HG03060 (cell line): ENCODE measurements around the gene THEM5.
"Not testable (repeated sequence)": the region's sequence is repeated elsewhere in the genome, so short reads cannot be mapped to it uniquely, and the experiment has no call there.

Experiments used
- ATAC-seq: cut with Tn5 transposase; IDR thresholded peaks from one replicate; pipeline ENCODE4 v1.9.1; 2021; ENCODE audit warnings: low read depth, moderate number of reproducible peaks; ENCODE audit not compliant: unreplicated experiment

The THEM5 gene, protein sequence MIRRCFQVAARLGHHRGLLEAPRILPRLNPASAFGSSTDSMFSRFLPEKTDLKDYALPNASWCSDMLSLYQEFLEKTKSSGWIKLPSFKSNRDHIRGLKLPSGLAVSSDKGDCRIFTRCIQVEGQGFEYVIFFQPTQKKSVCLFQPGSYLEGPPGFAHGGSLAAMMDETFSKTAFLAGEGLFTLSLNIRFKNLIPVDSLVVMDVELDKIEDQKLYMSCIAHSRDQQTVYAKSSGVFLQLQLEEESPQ

DNA sequence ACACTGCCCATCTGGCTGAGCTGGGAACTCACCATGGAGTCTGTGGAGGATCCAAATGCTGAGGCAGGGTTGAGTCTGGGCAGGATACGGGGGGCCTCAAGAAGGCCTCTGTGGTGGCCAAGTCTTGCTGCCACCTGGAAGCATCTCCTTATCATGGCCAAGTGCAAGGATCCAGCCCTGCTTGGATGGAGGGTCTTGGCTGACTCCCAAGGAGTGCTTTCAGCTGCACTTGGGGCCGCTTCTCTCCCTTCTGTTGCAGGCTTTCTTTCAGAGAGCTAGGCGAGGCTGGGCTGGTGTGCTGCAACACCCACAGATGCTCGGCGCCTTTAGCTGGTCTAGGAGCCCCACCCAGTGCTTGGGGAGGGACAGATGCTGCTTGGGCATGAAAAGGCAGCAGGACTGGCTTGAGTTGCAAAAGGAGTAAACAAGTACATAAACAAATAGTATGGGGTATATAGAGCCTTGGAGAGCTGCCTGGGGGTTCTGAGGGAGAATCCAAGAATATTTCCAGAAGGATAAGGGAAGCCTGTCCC is at the start of gene THEM5:
Gene THEM5 (minus strand): TSS at position 302 of the 533 bp plus-strand sequence. CDS start 147 bp downstream, at position 155.
- ATAC-seq: no peak

DNA sequence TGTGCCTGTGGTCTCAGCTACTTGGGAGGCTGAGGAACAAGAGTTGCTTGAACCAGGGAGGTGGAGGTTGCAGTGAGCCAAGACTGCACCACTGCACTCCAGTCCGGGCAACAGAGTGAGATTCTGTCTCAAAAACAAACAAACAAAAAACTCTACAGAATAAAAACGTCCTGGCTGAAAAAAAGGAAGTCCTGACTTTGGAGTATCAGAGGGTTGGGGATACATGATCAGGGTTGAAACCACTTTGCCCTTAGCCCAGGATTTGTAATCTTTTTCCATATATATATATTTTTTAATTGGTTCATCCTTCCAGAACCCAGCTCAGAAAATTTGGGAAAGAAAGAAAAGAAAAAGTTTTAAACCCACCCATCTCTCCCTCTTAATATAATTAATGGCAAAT is 49.3 kb upstream of the THEM5 start:
- no peak for ATAC-seq

DNA sequence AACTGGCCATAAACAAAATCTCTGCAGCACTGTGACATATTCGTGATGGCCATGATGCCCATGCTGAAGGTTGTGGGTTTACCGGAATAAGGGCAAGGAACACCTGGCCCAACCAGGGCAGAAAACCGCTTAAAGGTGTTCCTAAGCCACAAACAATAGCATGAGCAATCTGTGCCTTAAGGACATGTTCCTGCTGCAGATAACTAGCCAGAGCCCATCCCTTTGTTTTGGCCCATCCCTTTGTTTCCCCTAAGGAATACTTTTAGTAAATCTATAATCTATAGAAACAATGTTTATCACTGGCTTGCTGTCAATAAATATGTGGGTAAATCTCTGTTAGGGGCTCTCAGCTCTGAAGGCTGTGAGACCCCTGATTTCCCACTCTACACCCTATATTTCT is 47.3 kb upstream of the THEM5 start:
- ATAC-seq: not testable (repeated sequence)

DNA sequence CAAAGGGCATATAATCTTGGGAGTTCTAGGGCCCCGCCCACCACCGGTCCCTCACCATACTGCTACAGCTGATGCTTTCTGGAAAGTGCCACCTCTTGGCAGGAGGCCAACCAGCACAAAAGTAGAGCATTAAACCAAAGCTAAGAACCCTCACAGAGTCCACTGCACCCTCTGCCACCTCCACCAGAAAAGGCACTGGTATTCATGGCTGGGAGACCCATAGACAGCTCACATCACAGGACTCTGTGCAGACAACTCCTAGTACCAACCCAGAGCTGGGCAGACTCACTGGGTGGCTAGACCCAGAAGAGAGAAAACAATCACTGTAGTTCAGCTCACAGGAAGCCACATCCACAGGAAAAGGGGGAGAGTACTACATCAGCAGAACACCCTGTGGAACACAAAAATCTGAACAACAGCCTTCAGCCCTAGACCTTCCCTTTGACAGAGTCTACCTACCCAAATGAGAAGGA is 45.0 kb upstream of the THEM5 start:
- ATAC-seq: no peak

DNA sequence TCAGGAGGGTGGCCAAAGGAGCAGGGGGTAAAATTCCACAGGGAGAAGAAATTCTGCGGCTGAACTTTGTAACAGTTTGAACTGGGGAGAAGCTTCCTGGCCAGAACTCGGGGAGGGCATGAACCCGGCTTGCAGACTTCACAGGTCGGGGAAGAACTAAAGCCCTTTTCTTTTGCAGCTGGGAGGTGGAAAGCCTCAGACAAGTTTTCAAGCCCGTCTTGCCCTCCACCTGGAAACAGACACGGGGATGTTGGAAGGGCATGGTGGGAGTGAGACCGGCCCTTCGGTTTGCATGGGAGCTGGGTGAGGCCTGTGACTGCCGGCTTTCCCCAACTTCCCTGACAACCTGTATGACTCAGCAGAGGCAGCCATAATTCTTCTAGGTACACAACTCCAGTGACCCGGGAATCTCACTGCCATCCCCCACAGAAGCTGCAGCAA is 44.5 kb upstream of the THEM5 start:
- no peak for ATAC-seq

DNA sequence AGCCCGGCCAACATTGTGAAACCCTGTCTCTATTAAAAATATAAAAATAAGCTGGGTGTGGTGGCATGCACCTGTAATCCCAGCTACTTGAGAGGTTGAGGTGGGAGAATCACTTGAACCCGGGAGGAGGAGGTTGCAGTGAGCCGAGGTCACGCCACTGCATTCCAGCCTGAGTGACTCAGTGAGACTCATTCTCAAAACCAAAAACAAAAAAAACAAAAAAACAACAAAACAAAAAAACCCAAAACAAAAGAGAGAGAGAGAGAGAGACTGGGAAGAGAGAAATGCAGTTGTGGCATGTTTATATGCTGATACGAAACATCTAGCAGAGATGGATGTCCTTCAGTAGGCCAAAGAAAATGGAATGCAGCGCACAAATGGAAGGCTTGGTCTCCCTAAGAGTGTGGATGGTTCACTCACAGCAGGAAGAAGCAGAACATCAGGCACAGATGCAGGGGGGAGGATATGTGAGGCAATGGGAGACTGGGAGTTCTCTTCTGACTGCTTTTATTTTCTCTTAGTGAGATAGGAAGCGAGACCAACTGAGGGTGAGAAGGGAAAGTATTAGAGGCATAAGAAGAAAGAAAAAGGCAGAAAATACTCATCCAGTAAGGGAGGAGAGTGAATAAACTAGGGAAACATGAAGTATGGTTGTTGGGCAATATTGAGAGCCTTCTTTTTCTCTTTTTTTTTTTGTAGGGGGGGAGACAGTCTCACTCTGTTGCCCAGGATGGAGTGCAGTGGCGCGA is 39.8 kb upstream of the THEM5 start:
- ATAC-seq: no peak

DNA sequence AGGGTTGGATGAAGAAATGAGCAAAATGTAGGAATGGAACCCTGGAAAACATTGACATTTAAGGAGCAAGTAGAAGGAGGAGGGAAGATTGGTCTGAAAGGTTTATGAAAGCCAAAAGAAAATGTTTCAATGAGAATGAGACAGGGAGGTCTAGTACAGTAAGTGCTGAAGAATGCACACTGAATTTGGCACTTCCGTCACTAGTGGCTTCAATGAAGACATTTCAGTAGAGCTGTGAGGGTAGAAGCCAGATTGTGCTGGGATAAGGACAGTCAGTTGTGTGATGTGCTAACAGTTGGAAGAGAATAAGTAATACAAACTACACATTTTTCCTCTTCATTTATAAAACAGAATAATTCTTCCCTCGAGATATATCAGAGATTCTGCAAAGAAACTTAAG is 38.7 kb upstream of the THEM5 start:
- no peak for ATAC-seq

DNA sequence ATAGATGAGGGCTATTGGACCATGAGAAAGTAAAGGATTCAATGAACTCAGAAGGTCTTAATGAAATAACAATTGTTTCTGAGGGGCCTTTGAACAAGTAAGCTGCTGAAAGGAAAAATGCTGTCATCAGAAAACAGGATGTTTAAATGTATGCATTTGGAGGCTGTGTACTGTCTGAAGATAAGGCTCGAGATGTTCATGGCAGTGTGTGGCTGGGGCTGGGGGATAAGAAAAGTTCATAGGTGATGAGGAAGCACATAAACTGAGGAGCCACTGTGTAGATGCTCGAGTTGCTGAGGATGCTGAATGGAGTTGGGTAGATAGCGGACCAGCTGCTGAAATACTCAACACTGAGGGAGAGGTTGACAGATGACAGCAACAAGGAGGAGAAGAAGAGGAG is 38.0 kb upstream of the THEM5 start:
- no peak for ATAC-seq

DNA sequence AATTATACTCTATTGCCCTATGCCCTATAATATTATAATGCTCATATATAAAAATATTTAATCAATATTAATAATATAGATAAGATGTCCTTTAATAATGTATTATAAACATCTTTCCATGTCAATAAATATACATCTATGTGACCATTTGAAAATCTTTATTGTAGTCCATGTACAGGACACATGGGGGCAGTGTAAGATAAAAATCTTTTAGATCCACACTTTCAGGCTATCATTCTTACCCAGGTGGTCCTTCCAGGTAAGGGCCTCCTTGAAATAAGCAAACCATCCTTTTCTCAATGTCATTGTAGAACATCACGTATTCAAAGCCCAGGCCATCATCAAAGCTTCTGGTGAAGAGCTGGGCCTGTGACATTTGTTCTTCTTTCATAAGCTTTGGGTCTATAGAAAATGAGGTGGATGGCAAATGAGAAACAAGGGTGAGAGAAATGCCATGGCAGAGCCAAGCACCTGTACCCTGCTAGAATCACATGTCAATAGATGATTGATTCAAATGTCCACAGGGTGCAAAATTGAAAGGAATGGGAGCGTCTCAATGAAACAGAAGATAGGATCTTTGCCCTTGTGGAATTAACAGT is 35.6 kb upstream of the THEM5 start:
- no peak for ATAC-seq

DNA sequence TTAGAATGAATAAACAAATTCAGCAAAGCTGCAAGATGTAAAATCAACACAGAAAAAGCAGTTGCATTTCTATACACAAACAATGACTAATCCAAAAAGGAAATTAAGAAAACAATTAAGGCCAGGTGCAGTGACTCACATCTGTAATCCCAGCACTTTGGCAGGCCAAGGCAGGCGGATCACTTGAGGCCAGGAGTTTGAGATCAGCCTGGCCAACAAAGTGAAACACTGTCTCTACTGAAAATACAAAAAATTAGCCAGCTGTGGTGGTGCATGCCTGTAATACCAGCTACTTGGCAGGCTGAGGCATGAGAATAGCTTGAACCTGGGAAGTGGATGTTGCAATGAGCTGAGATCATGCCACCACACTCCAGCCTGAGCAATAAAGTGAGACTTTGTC is 33.5 kb upstream of the THEM5 start:
- ATAC-seq: no peak

DNA sequence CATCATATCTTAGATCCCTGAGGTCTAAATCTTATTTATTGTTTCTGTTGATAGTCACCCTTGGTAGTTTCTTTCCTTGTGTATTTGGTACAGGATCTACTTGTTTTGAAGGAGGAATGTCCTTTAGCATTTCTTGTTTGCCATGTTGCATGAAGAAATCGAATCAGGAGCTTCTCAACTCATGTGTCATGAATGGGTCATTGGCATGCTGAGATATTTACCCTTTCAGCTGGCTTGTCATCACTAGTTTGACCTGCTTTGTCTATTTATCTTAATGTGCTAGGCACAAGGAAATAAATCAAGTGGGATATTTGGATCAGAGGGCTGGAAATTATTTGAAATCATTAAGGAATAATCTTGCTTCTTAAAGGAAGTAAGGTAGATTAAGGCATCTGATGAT is 32.0 kb upstream of the THEM5 start:
- no peak for ATAC-seq

DNA sequence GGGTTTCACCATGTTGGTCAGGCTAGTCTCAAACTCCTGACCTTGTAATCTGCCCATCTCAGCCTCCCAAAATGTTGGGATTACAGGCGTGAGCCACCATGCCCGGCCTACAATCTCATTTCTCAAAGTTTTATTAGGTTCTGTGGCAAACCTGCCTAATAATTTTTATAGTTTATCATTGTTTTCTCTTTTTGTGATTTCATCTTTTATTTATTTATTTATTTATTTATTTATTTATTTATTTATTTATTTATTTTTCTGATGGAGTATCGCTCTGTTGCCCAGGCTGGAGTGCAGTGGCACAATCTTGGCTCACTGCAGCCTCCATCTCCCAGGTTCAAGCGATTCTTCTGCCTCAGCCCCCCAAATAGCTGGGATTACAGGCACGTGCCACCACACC is 31.4 kb upstream of the THEM5 start:
- ATAC-seq: not testable (repeated sequence)

DNA sequence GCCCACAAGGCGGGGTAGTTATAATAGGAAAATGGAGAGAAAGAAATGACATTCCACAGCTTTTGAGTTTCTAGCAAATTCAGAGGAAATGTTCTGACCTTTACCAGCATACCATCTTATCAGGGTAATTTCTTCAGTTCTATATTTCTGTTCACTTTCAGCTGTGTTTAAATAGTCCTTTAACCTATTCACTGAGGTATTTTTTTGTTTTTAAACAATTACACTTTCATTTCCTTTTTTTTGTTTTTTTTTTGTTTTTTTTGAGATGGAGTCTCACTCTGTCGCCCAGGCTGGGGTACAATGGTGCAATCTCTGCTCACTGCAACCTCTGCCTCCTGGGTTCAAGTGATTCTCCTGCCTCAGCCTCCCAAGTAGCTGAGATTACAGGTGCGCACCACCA is 30.9 kb upstream of the THEM5 start:
- not testable (repeated sequence) for ATAC-seq

DNA sequence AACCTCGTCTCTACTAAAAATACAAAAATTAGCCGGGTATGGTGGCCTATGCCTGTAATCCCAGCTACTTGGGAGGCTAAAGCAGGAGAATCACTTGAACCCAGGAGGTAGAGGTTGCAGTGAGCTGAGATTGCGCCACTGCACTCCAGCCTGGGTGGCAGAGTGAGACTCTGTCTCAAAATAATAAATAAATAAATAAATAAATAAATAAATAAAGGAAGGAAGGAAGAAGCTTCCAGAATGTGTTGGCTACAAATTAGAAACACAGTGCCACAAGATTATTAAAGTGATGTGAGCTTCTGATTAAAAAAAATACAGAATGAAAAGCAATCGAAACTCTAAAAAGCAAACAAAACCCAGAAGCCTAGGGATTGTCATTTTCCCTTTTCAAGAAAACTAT is 30.4 kb upstream of the THEM5 start:
- ATAC-seq: not testable (repeated sequence)

DNA sequence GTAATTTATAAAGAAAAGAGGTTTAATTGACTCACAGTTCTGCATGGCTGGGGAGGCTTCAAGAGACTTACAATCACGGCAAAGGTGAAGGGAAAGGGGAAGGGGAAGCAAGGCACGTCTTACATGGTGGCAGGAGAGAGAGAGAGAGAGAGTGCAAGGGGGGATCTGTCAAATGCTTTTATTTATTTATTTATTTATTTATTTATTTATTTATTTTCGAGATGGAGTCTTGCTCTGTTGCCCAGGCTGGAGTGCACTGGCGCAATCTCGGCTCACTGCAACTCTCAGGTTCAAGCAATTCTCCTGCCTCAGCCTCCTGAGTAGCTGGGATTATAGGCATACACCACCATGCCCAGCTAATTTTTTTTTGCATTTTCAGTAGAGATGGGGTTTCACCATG is 29.4 kb upstream of the THEM5 start:
- ATAC-seq: not testable (repeated sequence)

DNA sequence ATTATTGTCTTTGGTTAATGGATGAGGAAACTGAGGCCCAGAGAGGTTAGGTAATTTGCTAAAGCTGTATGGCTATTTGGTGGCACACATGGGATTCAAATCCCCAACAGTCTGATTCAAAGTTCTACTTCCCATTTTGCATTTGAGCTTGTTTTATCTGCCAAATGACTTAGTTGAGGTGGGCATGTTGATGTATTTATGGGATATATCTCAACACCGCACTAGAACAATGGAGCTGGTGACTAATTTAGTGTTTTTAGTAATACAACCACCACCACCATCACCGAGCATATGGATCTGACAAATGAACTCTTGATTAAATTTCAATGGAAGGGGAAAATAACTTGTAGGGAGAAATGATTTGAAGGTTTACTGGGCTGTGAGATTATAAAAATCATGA is 29.0 kb upstream of the THEM5 start:
- ATAC-seq: no peak

DNA sequence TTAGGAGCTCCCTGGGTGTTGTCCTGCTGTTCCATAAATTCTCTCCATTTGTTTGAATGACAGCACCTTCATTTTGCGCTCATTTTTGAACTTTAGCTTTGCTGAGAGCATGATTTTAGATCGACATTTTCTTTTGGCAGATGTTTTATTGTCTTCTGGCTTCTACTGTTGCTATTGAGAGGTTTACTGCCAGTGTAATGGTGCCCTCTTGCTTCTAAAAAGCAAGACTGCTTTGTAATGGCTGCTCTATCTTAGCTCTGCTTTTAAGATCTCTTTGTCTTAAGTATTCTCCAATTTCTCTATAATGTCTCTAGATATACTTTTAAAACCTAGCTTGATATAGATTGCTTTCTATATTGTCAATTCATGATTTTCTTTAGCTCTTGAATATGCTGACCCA is 28.0 kb upstream of the THEM5 start:
- no peak for ATAC-seq

DNA sequence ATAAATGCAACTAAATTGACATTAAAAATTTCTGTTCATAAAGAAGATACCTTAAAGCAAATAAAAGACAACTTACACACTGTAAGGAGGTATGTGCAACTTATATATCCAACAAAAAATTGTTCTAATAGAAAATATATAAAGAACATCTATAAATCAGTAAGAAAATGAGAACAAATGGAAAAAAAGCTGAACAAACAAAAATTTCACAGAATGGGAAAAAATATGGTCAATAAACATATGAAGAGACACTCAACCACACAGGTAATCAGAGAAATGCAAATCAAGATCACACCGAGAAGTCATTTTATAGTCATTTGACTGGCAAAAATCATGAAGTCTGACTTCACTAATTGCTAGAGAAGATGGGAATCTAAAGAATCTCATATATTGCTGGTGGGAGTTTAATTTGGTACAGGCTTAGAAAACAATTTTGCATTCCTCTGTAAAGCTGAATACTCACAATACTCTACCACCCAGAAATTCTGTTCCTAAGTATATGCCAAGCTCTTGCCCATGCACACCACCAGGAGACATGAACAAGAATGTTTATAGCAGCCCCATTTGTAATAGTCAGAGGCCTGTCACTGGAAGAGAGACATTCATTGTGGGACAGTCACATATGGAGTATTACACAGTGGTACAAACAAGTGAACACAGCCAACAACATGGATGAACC is 22.0 kb upstream of the THEM5 start:
- no peak for ATAC-seq

DNA sequence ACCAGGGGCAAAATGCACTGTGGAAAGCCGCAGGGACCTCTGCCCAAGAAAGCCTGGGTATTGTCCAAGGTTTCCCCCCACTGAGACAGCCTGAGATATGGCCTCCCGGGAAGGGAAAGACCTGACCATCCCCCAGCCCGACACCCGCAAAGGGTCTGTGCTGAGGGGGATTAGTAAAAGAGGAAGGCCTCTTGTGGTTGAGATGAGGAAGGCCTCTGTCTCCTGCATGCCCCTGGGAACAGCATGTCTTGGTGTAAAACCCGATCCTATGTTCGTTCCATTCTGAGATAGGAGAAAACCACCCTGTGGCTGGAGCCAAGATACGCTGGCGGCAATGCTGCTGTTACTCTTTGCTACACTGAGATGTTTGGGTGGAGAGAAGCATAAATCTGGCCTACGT is 19.3 kb upstream of the THEM5 start:
- not testable (repeated sequence) for ATAC-seq

DNA sequence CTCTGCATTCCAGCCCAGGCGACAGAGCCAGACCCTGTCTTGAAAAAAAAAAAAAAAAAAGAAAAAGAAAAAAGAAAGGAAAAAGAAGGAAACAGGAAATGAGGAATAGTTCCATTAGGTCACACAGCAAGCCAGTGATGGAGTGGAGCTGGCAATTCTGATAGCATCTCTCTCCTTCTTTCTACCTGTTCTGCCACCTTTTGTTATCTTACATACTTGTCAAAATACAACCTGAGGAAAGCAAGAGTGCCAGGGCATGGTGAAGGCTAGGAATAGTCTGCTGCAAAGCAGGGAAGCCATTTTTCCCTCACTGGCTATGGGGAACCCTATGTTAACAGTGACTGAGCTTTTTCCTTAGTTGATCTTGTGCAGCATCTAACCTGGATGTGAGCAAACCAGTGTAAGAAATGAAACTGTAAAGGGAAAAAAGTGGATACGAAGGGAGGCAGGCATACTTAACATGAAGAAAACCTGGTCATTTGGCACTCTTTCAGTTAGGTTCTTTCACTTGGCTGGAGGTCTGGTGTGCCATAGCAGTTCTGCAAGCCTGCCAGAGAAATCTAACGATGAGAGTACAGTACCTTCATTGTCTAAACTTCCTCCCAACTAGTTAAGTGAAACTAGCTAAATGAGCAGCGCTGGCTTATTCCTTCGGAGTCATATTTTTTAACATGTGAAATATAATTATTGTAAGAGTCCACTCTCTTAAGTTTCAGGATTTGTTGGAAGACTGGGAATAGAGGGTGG is 17.9 kb upstream of the THEM5 start:
- no peak for ATAC-seq
